SJCRH30 (cell line): ENCODE measurements around the gene EXT2. TPM values are rescaled to one million over a fixed set of nuclear protein-coding genes. Genes with fewer than 3 reads are reported as not detected.

Experiments used
- DNase-seq, 2 experiments: peaks; one replicate each; pipeline ENCODE4 v3.0.0-alpha.2; 2015 to 2020
- H3K27ac ChIP-seq: fragments of 250-450 bp; sonication (Bioruptor Pico); 2 replicates; pipeline ENCODE4 v1.5.1; 2020; ENCODE audit warnings: mild to moderate bottlenecking, moderate library complexity
- H3K27me3 ChIP-seq: fragments of 250-450 bp; sonication (Bioruptor Pico); 2 replicates; pipeline ENCODE4 v1.5.1; 2020; ENCODE audit warnings: mild to moderate bottlenecking, moderate library complexity
- H3K36me3 ChIP-seq: fragments of 250-450 bp; sonication (Bioruptor Pico); 2 replicates; pipeline ENCODE4 v1.5.1; 2020; ENCODE audit warnings: mild to moderate bottlenecking, moderate library complexity
- H3K4me1 ChIP-seq: fragments of 250-450 bp; sonication (Bioruptor Pico); 2 replicates; pipeline ENCODE4 v1.5.1; 2020; ENCODE audit warnings: mild to moderate bottlenecking, moderate library complexity
- H3K4me3 ChIP-seq: fragments of 250-450 bp; sonication (Bioruptor Pico); 2 replicates; pipeline ENCODE4 v1.5.1; 2020; ENCODE audit warnings: mild to moderate bottlenecking, moderate library complexity
- H3K9me3 ChIP-seq: fragments of 250-450 bp; sonication (Bioruptor Pico); replicated peaks from 2 replicates; pipeline ENCODE4 v1.5.1; 2020; ENCODE audit warnings: mild to moderate bottlenecking, moderate library complexity
- total RNA-seq: library from RNA; depleted of rRNA; stranded (reverse); fragments of >200 nt; shearing (Covaris generic); gene quantifications from 2 replicates; pipeline ENCODE4 v1.2.3, GENCODE V29; 2014; rRNA removed

EXT2 gene
- 85.0 and 91.7 TPM in 2 replicates for total RNA-seq

DNA sequence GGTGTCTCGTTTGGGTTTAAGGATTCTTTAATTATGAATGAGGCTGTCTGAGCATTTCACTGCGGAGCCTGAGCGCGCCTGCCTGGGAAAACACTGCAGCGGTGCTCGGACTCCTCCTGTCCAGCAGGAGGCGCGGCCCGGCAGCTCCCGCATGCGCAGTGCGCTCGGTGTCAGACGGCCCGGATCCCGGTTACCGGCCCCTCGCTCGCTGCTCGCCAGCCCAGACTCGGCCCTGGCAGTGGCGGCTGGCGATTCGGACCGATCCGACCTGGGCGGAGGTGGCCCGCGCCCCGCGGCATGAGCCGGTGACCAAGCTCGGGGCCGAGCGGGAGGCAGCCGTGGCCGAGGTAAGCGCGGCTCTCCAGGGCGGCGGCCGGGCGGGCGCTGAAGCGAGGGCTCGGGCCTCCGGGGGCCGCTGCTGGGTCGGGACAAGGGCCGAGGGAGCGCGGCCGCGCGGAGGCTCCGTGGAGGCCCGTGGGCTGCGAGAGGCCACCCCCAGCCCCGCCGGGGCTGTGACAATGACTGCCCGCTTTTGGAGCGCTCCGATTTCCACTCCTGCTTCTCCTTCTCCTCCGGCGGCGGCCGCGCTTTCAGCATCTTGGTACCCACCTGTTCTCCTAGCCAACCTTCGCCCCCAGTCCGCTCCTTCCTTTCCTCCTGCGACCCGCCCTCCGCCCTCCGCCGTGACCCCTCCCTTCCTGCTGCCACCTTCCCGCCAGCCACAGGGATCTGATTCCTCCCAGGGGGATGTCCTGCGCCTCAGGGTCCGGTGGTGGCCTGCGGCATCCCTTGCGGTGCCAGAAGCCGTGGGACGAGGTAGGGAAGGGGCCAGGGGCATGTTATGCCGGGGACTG, at the start of gene EXT2:
EXT2 (plus strand) TSS at position 173 of the 854 bp plus-strand sequence. CDS start 12,035 bp downstream, outside the sequence.
- no peaks in the 10 kb centered on the region for H3K4me1 ChIP-seq
- peak within 1 kb of the TSS; percentile 2; the same call in 1 of the 2 replicates for H3K27ac ChIP-seq
- H3K4me3 ChIP-seq: peak within 1 kb of the TSS; percentile 83
- no peaks in the 10 kb centered on the region for H3K9me3 ChIP-seq
- DNase-seq: peak; percentile 84 to 88
- no peaks in the 10 kb centered on the region for H3K27me3 ChIP-seq
- H3K36me3 ChIP-seq: no peaks in the 10 kb centered on the region

DNA sequence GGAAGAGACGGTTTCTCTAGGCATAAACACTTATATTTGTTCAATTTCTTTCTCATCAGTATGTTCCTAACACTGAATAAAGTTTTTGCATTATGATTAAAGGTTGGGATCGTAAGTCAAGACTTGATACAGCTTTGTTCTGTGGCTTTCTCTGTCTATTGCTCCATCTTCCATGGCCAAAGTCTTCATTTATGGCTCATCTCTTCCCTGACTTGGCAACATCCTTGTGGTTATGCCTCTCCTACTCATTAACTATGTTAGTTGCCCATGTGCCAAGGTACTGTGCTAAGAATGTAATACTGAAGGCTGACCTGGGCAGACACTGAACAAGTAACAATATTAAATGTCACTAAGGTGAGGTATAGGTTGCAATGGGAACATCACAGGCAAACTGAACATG, 49.3 kb upstream of the EXT2 start:
- no peak overlapping the region for H3K27ac ChIP-seq
- no peak for DNase-seq
- peaks cover 3% of the 10 kb centered on the region; the same call in 1 of the 2 replicates for H3K27me3 ChIP-seq
- H3K36me3 ChIP-seq: no peaks in the 10 kb centered on the region
- H3K9me3 ChIP-seq: peaks cover 4% of the 10 kb centered on the region
- peaks cover 5% of the 10 kb centered on the region for H3K4me1 ChIP-seq
- no peak overlapping the region for H3K4me3 ChIP-seq

DNA sequence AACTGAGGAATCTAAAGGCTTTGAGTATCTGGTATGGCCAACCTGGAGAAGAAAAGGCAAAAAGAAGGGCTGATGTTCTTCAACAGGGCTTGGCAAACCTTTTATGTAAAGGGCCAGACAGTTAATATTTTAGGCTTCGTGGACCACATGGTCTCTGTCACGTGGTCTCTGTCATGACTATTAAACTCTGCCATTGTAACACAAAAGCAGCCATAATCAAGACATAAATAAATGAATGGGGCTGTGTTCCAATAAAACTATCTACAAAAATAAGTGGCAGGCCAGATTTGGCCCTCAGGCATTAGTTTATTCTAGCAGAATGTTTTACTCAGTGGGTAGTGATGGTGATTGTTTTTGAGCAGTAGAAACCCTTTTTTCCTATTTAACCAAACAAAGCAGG, 48.2 kb upstream of the EXT2 start:
- H3K4me3 ChIP-seq: no peak overlapping the region
- no peaks in the 10 kb centered on the region for H3K36me3 ChIP-seq
- DNase-seq: no peak
- H3K27ac ChIP-seq: no peak overlapping the region
- H3K27me3 ChIP-seq: peaks cover 3% of the 10 kb centered on the region; the same call in 1 of the 2 replicates
- peaks cover 5% of the 10 kb centered on the region for H3K4me1 ChIP-seq
- no peaks in the 10 kb centered on the region for H3K9me3 ChIP-seq

DNA sequence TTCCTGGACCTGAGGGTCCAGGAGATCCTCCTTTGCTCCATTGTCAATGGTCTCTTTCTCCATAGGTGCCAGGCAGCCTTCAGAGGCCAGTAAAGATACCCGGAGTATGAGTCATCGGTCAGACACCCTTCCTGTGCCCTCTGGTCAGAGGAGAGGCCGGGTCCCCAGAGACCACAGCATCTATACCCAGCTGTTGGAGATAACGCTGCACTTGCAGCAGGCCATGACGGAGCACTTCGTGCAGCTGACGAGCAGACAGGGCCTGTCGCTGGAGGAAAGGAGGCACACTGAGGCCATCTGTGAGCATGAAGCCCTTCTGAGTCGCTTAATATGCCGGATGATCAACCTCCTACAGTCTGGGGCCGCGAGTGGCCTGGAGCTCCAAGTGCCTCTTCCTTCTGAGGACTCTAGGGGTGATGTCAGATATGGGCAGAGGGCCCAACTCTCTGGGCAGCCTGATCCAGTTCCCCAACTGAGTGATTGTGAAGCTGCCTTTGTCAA, 47.5 kb upstream of the EXT2 start, which contains the start of gene ACCSL:
ACCSL (plus strand) TSS at position 51 of the 501 bp plus-strand sequence; CDS start at position 107, 56 bp downstream.
- peak; percentile 42 to 61 for DNase-seq
- H3K27me3 ChIP-seq: peaks cover 3% of the 10 kb centered on the region; the same call in 1 of the 2 replicates
- peaks cover 5% of the 10 kb centered on the region for H3K4me1 ChIP-seq
- no peaks in the 10 kb centered on the region for H3K9me3 ChIP-seq
- H3K36me3 ChIP-seq: no peaks in the 10 kb centered on the region
- H3K27ac ChIP-seq: no peak within 1 kb of the TSS
- H3K4me3 ChIP-seq: no peak within 1 kb of the TSS

DNA sequence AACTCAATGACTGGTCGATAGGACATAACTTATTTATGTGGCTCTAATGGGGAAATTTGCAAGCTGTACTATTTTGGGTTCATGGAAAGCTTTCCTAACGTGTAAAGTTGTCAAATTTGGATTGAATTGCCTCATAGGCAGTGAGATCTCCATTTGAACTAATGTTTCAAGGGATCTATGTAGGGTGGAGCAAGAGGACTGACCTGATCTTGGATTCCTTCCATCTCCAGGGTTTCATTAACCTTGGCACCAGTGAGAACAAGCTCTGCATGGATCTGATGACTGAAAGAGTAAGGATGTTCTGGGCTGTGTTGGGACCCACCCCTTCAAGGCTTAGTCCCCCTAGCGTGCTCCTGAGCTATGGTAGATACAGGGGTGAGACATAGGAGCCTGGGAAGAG, 45.6 kb upstream of the EXT2 start:
- Histone ChIP-seq H3K27me3 (peaks cover 3% of the 10 kb centered on the region; the same call in 1 of the 2 replicates), H3K4me1 (peaks cover 5% of the 10 kb centered on the region), H3K4me3 (no peak overlapping the region), H3K9me3 (no peaks in the 10 kb centered on the region), H3K27ac (no peak overlapping the region), H3K36me3 (no peaks in the 10 kb centered on the region)
- DNase-seq: no peak

DNA sequence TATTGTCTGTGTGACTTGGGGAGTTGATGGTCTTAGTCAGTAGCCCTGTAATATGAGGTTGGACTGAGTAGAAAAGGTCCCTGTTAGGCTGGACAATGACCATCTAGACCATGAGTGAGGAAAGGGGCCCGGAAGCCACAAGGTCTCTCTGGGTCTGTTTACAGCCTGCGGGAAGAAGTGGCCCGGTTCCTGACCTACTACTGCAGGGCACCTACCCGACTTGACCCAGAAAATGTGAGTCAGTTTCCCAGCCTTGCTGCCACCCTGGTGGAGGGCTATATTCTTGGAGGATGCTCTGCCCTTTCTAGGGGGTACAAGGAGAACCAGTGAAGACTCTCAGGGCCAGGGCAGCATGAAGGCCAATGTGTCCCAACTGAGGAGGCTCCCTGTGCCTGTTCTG, 44.3 kb upstream of the EXT2 start:
- no peaks in the 10 kb centered on the region for H3K36me3 ChIP-seq
- peaks cover 2% of the 10 kb centered on the region; the same call in 1 of the 2 replicates for H3K27me3 ChIP-seq
- H3K27ac ChIP-seq: no peak overlapping the region
- H3K4me1 ChIP-seq: peaks cover 5% of the 10 kb centered on the region
- H3K9me3 ChIP-seq: no peaks in the 10 kb centered on the region
- no peak for DNase-seq
- H3K4me3 ChIP-seq: no peak overlapping the region

DNA sequence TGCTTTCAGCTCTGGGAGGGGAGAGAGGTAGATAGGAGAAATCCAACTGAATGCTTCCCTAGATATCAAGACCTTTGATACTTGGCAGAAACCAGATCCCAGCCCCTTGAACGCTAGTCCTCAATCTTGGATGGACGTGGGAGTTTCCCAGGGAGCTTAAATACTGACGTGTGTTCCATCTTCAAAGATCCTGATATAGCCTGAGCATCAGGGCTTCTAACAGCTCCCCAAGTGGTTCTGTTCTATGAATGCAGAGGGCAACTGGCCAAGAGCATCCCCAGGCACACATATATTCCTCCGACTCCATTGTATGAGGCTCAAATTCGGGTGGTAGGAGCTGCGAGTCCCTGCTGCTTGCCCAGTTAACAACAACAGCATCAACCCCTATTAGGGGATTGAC, 38.1 kb upstream of the EXT2 start:
- Histone ChIP-seq H3K4me3 (no peak overlapping the region), H3K27ac (no peak overlapping the region), H3K4me1 (no peaks in the 10 kb centered on the region), H3K9me3 (no peaks in the 10 kb centered on the region), H3K27me3 (no peaks in the 10 kb centered on the region; the same call in none of the 2 replicates), H3K36me3 (no peaks in the 10 kb centered on the region)
- DNase-seq: no peak

DNA sequence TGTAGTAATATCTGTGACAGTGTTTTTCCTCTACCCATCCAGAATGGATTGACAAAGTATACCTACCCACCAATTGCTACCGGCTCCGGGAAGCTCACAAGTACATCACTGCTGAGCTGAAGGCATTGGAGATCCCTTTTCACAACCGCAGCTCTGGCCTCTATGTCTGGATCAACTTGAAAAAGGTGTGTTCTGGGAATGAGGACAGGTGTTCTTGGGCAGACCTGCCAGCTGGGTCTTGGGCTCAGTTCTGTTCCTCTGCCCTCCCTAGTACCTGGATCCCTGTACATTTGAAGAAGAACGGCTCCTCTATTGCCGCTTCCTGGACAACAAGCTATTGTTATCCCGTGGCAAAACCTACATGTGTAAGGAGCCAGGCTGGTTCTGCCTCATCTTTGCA, 37.2 kb upstream of the EXT2 start:
- H3K36me3 ChIP-seq: no peaks in the 10 kb centered on the region
- DNase-seq: no peak
- H3K4me3 ChIP-seq: no peak overlapping the region
- H3K27me3 ChIP-seq: no peaks in the 10 kb centered on the region; the same call in none of the 2 replicates
- no peaks in the 10 kb centered on the region for H3K4me1 ChIP-seq
- no peak overlapping the region for H3K27ac ChIP-seq
- H3K9me3 ChIP-seq: no peaks in the 10 kb centered on the region

DNA sequence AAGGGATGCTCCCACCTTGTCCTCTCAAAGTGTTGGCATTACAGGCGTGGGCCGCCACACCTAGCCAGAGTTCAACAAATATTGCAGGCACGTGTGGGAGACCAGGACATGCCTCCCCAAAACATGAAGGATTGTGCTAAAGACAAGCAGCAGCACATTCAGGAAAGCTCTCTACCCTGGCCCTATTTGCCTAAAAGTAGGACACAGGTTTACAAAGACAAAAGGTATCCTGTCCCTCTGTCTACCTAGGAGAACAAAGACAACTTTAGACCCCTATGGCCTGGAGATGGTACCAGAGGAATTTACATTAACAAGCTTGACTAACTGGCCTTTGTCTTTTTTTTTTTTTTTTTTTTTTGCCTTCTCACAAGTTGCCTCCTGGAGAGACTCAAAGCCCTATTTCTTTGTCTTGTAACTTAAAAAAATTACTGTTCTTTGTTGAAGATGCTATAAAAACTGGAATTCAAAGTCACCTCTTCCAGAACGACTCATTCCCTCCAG, 30.3 kb upstream of the EXT2 start:
- H3K4me3 ChIP-seq: peak overlapping the region; percentile 66
- no peak for DNase-seq
- H3K4me1 ChIP-seq: no peaks in the 10 kb centered on the region
- no peaks in the 10 kb centered on the region; the same call in 1 of the 2 replicates for H3K36me3 ChIP-seq
- no peaks in the 10 kb centered on the region; the same call in 1 of the 2 replicates for H3K27me3 ChIP-seq
- H3K9me3 ChIP-seq: no peaks in the 10 kb centered on the region
- H3K27ac ChIP-seq: peak overlapping the region; percentile 72; the same call in 1 of the 2 replicates

DNA sequence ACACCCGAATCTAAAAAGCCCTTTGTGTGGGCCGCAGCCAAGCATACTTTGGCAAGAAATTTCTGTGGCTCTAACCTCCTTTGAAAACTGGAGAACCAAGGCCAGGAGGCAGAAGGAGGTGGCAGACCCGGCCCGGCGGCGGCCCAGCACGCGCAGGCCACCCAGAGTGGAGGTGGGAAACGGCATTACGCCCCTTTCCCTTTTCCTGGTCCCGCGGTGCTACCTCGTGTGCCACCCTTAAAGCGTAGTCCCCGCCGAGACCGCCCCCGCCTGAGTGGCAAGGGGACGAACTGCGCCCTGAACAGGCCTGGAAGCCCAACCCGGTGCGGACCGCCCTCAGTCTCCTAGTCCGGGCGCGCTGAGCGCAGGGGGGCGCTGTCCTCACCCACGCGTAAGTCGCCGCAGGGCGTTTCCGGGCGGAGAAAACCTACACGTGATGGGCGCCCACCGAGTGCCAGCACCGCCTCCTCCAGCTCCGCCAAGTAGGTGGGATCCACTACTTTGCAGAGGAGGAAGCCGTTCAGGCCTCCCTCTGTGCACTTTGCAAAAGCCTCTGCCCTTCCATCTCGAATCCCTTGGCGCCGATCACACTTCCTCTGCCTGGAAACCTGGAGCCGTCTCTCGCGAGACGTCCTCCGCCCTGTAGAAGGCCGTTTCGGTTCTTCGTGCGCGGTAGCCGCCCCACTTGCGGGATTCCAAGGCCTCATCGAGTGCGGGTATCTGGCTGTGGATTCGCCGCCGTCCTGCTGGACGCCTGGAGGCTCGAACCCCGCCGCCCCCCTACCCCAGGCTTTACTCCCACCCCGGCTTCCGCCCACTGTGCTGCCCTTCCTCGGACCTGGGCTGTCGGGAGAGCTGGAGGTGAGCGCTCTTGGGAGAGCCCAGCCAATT, 29.4 kb upstream of the EXT2 start, which contains the start of gene ACCS:
ACCS (plus strand) TSS at position 430 of the 891 bp plus-strand sequence. CDS start 1,358 bp downstream, outside the sequence.
- H3K9me3 ChIP-seq: no peaks in the 10 kb centered on the region
- peak within 1 kb of the TSS; percentile 72 for H3K27ac ChIP-seq
- H3K4me1 ChIP-seq: no peaks in the 10 kb centered on the region
- no peaks in the 10 kb centered on the region; the same call in 1 of the 2 replicates for H3K36me3 ChIP-seq
- H3K27me3 ChIP-seq: no peaks in the 10 kb centered on the region
- H3K4me3 ChIP-seq: peak within 1 kb of the TSS; percentile 66
- peak; percentile 91 to 92 for DNase-seq

DNA sequence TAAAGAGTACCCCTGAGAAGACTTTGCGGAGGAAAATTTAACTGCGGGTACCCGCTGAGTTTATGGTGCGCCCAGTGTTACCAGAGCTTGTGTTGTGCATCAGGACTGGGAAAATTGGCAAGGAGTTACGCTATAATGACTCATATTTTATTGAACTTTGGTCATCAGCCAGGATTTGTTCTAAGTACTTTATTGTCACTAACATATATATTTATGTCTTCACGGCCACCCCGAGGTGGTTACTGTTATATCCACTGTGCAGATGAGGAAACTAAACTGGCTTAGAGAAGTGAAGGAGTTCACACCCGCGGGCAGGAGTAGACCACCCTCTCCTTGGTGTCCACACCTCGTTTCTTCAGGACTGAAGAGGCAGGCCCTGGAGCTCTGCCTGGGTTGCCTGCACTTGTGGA, 28.7 kb upstream of the EXT2 start:
- no peaks in the 10 kb centered on the region for H3K4me1 ChIP-seq
- no peaks in the 10 kb centered on the region for H3K9me3 ChIP-seq
- H3K4me3 ChIP-seq: peak overlapping the region; percentile 66
- peak overlapping the region; percentile 72 for H3K27ac ChIP-seq
- no peaks in the 10 kb centered on the region for H3K27me3 ChIP-seq
- DNase-seq: no peak
- H3K36me3 ChIP-seq: no peaks in the 10 kb centered on the region; the same call in 1 of the 2 replicates

DNA sequence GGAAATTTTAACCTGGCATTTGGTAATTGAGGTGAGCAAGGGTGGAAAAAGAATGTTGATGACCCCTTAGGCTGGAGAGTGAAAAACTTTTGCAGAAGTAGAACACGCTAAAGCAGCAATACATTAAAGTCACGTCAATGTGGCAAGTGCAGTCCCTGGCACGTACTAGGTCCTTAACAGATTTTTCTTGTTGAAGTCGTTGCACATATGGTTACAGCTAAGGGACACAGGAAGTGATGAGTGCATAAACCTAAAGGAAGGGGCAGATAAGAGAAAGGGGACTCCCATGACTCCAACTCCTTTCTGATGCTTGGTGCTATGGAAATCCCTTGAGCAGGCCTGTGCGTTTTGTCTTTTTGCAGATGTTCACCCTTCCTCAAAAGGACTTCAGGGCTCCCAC, 28.2 kb upstream of the EXT2 start:
- H3K9me3 ChIP-seq: no peaks in the 10 kb centered on the region
- no peaks in the 10 kb centered on the region; the same call in 1 of the 2 replicates for H3K36me3 ChIP-seq
- peak overlapping the region; percentile 66 for H3K4me3 ChIP-seq
- no peaks in the 10 kb centered on the region for H3K27me3 ChIP-seq
- no peaks in the 10 kb centered on the region for H3K4me1 ChIP-seq
- H3K27ac ChIP-seq: no peak overlapping the region
- no peak for DNase-seq

DNA sequence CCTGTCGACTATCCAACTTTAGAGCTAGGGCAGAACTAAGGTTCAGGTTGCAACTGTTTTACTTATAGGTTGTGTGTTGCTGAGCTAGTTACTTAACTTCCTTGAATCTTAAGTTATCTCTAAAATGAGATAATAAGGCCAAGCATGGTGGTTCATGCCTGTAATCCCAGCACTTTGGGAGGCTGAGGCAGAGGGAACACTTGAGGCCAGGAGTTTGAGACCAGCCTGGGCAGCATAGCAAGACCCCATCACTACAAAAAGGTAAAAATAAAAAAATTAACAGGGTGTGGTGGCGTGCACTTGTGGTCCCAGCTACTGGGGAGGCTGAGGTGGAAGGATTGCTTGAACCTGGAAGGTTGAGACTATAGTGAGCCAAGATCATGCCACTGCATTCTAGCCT, 27.3 kb upstream of the EXT2 start:
- H3K36me3 ChIP-seq: no peaks in the 10 kb centered on the region; the same call in 1 of the 2 replicates
- H3K9me3 ChIP-seq: no peaks in the 10 kb centered on the region
- H3K4me1 ChIP-seq: no peaks in the 10 kb centered on the region
- H3K27ac ChIP-seq: no peak overlapping the region
- no peak for DNase-seq
- H3K4me3 ChIP-seq: no peak overlapping the region
- H3K27me3 ChIP-seq: no peaks in the 10 kb centered on the region

DNA sequence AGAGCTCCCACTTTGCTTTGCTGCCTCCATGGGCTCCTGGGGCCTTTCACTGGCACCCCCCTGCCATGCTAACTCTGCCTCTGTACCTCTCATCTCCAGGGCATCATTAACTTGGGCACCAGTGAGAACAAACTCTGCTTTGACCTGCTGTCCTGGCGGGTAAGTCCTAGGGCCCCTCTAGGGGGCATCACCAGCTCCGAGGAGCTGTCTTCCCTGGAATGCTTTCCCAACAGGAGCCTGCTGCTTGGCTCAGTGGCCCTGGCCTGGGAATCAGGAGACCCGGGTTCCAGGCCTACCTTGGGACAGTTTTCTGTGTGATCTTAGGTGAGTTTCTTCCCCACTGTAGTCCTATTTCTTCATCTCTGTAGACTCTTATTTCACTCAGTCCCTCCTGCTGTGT, 24.3 kb upstream of the EXT2 start:
- Histone ChIP-seq H3K27me3 (no peaks in the 10 kb centered on the region), H3K36me3 (no peaks in the 10 kb centered on the region; the same call in 1 of the 2 replicates), H3K9me3 (no peaks in the 10 kb centered on the region), H3K4me1 (no peaks in the 10 kb centered on the region), H3K27ac (no peak overlapping the region), H3K4me3 (no peak overlapping the region)
- DNase-seq: no peak
